NCI-H146 (cell line): Measurements from ENCODE around the gene FOXA2.
A peak's percentile ranks its signal among the peaks of the same experiment; 100 is the strongest.

Experiments
- DNase-seq: peaks from one replicate; lab custom pipeline; 2025; lab: John Stamatoyannopoulos, UW

Gene FOXA2

GRCh38 chr20:22583773-22584521, 425 bp downstream of the FOXA2 start:
- DNase-seq, result peak; percentile 98

GRCh38 chr20:22582964-22583772, 1.2 kb downstream of the FOXA2 start:
- peak; percentile 62 for DNase-seq

DNA sequence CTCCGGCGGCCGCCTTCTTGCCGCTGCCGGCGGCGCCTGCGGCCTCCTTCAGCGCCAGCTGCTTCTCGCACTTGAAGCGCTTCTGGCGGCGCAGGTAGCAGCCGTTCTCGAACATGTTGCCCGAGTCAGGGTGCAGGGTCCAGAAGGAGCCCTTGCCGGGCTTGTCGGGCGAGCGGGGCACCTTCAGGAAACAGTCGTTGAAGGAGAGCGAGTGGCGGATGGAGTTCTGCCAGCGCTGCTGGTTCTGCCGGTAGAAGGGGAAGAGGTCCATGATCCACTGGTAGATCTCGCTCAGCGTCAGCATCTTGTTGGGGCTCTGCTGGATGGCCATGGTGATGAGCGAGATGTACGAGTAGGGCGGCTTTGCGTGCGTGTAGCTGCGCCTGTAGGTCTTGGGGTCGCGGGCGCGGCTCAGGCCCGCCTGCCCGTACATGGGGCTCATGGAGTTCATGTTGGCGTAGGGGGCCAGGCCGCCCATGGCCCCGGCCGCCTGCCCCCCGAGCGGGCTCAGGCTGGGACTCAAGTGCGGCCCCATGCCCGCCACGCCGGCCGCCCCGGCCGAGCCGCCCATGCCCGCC, 1.9 kb downstream of the FOXA2 start:
- no peak for DNase-seq

GRCh38 chr20:22581437-22582385, 2.7 kb downstream of the FOXA2 start:
- peak; percentile 69 for DNase-seq

DNA sequence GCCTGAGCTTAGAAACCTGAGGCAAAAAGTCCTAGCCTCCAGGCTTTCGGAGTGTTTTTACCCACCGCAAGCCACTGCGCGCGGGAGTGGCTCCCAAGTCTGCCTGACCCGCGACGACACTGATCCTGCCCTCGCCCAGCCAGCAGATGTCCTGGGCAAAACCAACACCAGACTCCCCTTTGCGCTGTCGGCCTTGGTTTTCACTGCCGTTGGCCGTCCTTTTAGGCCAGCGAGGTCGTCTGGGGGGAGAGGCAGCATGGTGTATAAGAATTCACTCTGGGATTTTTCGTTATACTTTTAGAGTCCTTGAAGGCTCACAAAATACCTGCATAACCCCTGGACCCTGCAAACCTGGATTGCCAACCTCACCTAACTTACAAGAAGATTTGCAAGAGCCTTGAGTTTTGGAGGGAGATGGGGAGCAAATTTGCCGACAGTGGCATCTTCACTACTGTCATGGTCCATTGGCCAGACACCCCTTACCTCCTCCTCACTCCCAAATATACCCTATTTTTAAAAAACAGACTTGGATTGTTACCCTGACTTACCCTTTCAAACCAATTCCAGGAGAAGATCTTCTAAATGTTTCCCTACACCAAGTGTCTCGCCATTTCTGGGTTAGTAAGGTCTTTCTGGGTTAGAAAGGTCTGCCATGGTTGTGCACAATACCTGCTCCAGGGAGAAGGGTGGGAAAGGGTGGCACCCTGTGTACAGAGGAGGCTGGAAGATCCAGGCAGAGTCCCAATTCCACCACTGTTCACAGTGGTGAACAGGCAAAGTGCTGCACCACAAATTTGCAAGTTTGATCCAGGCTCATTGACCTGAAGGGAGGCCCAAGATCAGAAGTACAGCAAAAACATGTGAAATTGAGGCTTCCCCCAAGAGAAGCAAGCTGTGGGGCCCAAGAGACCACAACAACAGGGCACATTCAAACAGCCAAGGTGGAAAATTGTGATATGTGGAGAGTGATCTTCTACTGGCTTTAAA, 4.4 kb downstream of the FOXA2 start:
- peak; percentile 58 for DNase-seq

GRCh38 chr20:22579119-22579427, 5.3 kb downstream of the FOXA2 start:
- DNase-seq, result peak; percentile 97

DNA sequence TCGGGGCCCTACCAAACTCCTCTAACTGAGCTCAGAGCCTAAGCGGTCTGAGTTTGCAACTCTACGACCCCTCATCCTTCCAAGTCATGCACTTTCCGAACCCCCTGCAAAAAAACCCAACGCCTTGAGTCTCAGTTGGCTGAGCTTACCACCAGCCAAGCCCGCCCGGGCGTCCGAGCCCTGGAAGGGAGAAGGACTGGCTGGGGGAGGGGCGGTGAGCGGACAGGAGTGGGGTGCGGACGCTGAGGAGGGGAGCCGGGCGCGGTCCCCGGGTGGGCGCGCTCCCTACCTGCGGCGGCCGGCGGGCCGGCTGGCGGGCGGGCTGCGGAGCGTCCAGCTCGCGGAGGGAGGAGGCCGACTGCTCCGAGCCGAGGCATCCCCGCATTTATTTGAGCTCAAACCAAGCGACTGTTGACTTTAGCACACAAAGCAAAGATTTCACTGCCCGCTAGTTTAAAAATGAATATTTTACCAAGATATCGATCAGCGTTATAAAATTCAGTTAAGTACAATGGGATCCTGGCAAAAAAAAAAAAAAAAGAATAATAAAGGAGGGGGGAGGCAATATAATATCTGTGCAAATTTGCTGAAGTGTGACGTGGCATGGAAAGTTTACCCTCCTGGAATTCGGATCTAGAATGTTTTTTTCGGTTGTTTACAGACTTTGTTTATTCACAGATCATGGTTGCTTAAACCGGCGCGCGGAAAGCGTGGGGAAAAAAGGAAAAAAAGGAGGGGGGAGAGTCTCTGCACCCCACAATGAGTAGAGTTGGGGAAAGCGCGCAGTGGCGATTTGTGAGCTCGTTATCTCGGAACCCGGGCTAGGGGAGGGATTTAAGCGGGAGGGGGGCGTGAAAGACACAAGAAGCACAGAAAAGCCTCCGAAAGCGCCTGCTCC, 5.9 kb downstream of the FOXA2 start:
- peak; percentile 97 for DNase-seq

- DNase-seq, result peak; percentile 83
Measured at GRCh38 chr20:22577515-22578220, 6.7 kb downstream of the FOXA2 start.

DNA sequence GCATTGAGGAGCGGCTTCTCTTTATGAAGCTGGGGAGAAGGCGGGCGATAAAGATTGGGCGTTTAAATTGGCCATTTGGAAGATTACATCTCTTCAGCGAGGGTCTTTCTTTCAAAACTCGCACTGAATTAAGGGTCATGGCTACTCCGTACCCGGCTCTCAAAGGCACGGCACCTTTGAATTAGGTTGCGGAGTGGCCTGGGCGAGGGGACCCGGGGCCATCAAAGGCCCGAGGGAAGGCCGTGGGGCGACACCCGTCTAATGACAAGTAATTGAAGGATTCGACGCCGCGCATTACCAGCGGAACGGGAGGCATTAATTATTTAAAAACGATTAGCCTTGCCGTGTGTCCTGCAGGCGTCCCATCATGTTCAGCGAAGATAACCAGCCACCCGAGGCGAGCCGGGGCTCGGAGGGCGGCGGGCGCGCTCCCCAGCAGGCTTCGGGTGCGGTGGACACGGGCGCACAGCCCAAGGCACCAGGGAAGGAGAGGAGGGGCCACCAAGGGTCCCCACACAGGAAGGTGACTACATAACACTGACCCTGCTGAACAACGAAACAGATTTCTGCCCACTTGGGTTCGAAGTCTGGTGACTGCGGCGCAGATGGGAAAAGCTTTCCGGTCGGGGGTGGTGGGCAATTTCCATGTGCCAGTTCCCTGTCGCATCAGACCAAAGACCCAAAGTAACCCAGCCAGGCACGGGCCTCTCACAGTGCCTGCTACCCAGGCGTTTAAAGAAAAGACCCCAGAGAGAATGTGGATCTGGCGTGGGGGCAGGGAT, 7.4 kb downstream of the FOXA2 start:
- DNase-seq, result peak; percentile 66

DNA sequence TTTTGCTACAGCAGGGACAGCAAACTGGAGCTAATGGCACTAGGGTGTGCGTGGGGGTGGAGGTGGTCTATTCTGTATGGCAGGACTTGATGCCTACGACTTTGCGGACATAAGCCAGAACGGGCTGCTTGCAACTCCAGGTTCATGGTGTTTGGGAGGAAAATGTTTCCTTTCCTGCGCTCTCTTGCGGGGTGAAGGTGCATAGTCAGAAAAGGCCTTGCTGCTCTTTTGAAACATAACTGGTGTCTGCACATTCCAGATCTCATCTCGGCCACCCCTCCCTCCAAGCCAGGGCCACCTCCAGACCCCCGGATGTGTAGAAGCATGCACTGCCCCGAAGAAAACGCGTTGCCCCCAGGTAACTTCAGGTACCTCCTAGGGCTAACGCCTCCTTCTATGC, 8.1 kb downstream of the FOXA2 start:
- peak; percentile 56 for DNase-seq

DNA sequence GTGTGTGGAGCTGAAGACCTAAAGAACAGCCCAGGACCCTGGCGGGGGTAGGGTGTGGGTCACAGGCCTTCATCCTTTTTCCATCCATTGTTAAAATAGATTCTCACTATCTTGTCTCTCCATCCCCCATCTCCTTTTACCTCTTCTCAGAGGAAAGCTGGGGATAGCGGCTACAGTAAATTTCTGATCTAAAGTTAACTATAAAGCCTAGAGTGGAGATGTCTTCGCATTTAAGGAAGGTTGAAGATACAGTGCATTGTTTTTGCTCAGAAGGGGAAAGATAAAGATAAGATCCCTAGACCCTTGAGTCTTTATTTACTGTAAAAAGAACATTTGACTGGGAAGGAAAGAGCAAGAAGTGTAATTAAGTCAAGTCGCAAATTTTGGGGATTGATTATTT, 8.6 kb downstream of the FOXA2 start:
- DNase-seq, result no peak

- DNase-seq, result peak; percentile 99
Measured at GRCh38 chr20:22575087-22575721, 9.2 kb downstream of the FOXA2 start.

DNA sequence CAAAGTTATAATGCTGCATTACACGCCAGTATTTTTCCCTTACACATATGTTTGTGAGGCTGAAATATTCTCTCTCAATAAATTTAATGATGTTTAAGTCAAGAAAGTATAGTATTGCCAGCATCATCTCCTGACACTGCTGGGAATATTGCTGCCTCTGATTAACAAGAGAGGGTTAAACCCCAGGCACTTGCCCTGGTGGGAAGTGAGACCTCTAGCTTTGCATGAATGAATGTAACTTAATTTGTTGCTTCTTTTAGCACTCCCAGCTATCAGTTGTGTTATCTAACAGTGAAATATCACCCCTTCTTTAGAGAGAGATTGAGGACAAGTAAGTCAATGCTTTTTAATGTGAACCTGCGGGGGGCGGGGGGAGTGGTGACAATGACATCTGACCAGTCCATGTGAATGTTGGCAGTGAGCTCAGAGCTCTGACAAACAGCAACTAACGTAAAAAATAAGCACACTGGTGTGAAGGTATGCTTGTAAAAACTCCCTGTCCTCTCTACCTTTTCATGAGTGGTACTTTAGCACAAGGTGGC, 9.8 kb downstream of the FOXA2 start:
- DNase-seq, result peak; percentile 85

- peak; percentile 38 for DNase-seq
Measured at GRCh38 chr20:22572491-22572890, 11.9 kb downstream of the FOXA2 start.

DNA sequence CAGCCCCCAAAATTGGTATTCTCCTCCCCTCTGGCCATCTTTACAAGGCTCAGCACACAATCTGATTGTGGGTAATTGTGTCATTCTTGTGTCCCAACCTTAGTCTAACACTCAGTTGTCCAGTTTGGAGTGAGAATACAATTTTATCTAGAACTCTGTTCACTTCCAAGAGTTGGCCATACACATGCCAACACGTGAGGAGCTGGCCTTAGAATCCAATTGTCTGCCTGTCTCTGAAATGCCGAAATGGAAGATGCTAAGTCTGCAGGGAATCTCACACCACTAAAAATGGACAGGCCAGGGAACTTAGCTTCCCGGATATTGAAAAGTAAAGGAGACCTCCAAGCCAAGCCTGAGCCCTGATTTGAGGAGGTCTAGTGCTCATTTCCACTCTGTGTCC, 12.3 kb downstream of the FOXA2 start:
- DNase-seq, result no peak

DNA sequence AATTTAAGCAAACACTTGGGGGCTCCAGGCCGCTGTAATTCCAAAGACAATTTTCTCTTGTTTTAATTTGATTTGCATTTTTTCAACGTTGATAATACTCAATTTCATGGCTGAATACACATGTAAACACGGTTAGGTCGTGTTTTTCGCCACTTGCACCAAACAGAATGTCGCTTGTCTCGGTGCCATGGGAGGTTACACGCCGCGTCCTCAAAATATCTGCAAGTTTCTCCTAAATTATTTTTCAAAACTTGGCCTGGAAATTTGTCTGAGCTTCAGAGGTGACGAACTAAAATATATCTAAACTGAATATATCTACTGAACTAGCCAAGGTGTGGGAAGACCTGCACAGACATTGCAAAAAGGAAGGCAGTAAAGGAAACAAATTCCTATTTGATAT, 15.0 kb downstream of the FOXA2 start:
- no peak for DNase-seq

DNA sequence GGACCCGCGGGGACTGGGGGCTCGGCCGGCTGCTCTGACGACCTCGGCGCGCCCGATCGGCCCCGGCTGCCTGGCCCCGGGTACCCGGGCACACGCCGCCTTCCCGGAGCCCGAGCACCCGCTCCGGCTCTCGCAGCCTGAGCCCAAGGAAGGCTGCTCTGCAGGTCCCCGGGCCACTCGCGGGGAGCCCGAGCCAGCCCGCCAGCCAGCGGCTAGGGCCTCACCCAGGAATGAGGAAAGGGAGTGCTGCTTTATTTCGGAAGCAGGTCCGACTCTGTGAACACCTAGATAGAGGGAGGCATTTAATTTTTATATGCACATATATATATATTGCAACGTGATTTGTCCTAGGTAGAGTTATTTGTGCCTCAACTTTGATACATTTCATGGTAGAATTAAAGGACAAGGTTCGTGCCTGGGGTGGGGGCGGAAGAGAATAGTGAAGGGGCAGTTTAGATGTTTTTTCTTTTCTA, 15.5 kb downstream of the FOXA2 start:
- no peak for DNase-seq
